Measurements from ENCODE around the gene MAP2. TPM values are rescaled to one million over a fixed set of nuclear protein-coding genes. Genes with fewer than 3 reads are reported as not detected.

Gene MAP2
- total and polyA plus RNA-seq, 7 donors = 0.72 to 6.5 (median 1.8) TPM

- intact Hi-C loops (cut with DNase I) = no loop called here
- Histone ChIP-seq H3K4me1 (no peaks in the 10 kb centered on the region), H3K27ac (no peak overlapping the region), H3K36me3 (ENCODE audit: insufficient read depth in 1 of 2, low read depth in 1 of 2) (no peaks in the 10 kb centered on the region), H3K9me3 (no peaks in the 10 kb centered on the region), H3K27me3 (ENCODE audit: insufficient read depth in 3 of 3, low read length in 2 of 3) (no peaks in the 10 kb centered on the region), H3K4me3 (no peak overlapping the region)
- ATAC-seq (no peak), DNase-seq (no peak)
- TF ChIP-seq CTCF (IDR thresholded peaks at IDR 0.05) = no peak
- WGBS, 3 donors = 75 to 82% (median 80%) methylated on average over 7 of the region's 7 CpGs
These were observed 247.3 kb downstream of the MAP2 start for GRCh38 chr2:209671020-209671680.

DNA sequence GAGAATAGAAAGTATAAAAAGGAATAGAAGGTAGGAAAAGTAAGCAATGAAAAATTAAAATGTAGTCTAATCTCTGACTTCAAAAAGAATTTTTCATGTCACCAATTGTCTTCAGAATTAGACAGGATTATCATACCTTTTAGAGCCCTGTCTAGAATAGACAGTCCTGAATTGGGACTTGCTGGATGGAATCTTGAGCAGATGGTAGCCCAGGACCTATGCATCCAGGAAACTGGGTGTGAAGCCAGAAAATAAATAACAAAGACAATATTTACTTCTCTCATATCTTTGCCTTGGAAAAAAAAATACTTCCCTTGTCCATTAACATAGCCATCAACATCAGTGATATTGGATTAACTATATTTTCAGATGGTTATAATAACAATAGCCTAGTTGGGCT is 250.0 kb downstream of the MAP2 start:
- DNase-seq = no peak
- H3K4me3 ChIP-seq = no peak overlapping the region
- no peak overlapping the region for H3K27ac ChIP-seq
- no peak for TF ChIP-seq CTCF (IDR thresholded peaks at IDR 0.05)
- intact Hi-C loops (cut with DNase I) = no loop called here
- no peaks in the 10 kb centered on the region for H3K36me3 ChIP-seq (ENCODE audit: insufficient read depth in 1 of 2, low read depth in 1 of 2)
- no peak for ATAC-seq
- no peaks in the 10 kb centered on the region for H3K4me1 ChIP-seq
- H3K9me3 ChIP-seq = no peaks in the 10 kb centered on the region
- no peaks in the 10 kb centered on the region for H3K27me3 ChIP-seq (ENCODE audit: insufficient read depth in 3 of 3, low read length in 2 of 3)

- no peak for ATAC-seq
- no peak for DNase-seq
- H3K36me3 ChIP-seq (ENCODE audit: insufficient read depth in 1 of 2, low read depth in 1 of 2) = no peaks in the 10 kb centered on the region
- no peak overlapping the region for H3K4me3 ChIP-seq
- no peak for TF ChIP-seq CTCF (IDR thresholded peaks at IDR 0.05)
- 96 to 100% (median 100%) methylated on average over 1 of the region's 1 CpG for WGBS, 3 donors
- H3K9me3 ChIP-seq = no peaks in the 10 kb centered on the region
- H3K4me1 ChIP-seq = peaks cover under 1% of the 10 kb centered on the region
- H3K27ac ChIP-seq = no peak overlapping the region
- no peaks in the 10 kb centered on the region for H3K27me3 ChIP-seq (ENCODE audit: insufficient read depth in 3 of 3, low read length in 2 of 3)
- intact Hi-C loops (cut with DNase I) = no loop called here
These were observed 256.7 kb downstream of the MAP2 start for GRCh38 chr2:209680596-209680995.

DNA sequence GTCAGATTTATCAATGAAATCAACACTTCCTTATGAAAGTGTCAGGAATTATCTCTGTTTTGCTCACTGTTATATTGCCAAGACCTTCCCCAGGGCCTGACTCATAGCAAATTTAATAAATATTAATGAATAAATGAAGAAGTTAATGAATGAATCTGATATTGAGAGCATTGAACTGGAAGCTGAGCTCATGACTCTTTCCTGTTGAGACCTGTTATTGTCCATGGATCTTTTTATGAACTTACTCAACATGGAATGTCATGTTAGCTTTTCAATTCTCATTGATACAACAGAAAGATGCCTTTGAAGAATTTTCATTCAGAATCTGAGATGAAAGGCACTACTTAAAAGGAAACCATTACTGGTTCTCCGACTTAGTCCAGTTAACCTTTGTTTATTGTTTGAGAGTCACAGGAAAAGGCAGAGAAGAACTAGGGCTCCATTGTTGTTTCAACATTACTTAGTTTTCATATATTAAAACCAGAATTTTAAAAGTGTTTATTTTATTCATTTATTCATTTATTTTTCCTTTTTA is 257.4 kb downstream of the MAP2 start:
- no peaks in the 10 kb centered on the region for H3K9me3 ChIP-seq
- no peaks in the 10 kb centered on the region for H3K36me3 ChIP-seq (ENCODE audit: insufficient read depth in 1 of 2, low read depth in 1 of 2)
- H3K27ac ChIP-seq = no peak overlapping the region
- ATAC-seq = no peak
- H3K27me3 ChIP-seq (ENCODE audit: insufficient read depth in 3 of 3, low read length in 2 of 3) = no peaks in the 10 kb centered on the region
- no peak overlapping the region for H3K4me3 ChIP-seq
- no peak for TF ChIP-seq CTCF (IDR thresholded peaks at IDR 0.05)
- no peak for DNase-seq
- 56 to 85% (median 65%) methylated on average over 1 of the region's 1 CpG for WGBS, 3 donors
- H3K4me1 ChIP-seq = peaks cover 7% of the 10 kb centered on the region
- intact Hi-C loops (cut with DNase I) = no loop called here

GRCh38 chr2:209682646-209683045 is 258.8 kb downstream of the MAP2 start:
- peaks cover 9% of the 10 kb centered on the region for H3K4me1 ChIP-seq
- intact Hi-C loops (cut with DNase I) = no loop called here
- H3K27ac ChIP-seq = no peak overlapping the region
- H3K27me3 ChIP-seq (ENCODE audit: insufficient read depth in 3 of 3, low read length in 2 of 3) = no peaks in the 10 kb centered on the region
- no peaks in the 10 kb centered on the region for H3K9me3 ChIP-seq
- 87 to 93% (median 91%) methylated on average over 4 of the region's 4 CpGs for WGBS, 3 donors
- ATAC-seq (no peak), DNase-seq (no peak)
- no peak for TF ChIP-seq CTCF (IDR thresholded peaks at IDR 0.05)
- H3K4me3 ChIP-seq = no peak overlapping the region
- H3K36me3 ChIP-seq (ENCODE audit: insufficient read depth in 1 of 2, low read depth in 1 of 2) = no peaks in the 10 kb centered on the region

Measured in psoas muscle (tissue), 8 donors.